Gastrocnemius medialis (tissue), 4 donors: ENCODE results near the gene NEMF. TPM values are rescaled to one million over a fixed set of nuclear protein-coding genes. Genes with fewer than 3 reads are reported as not detected.
"Not testable (repeated sequence)": the region's sequence is repeated elsewhere in the genome, so short reads cannot be mapped to it uniquely, and the experiment has no call there.

ENCODE experiments used
- ATAC-seq, 2 donors: fragments of 150-250 bp; one replicate each; pipeline ENCODE4 v1.9.1; 2016
- DNase-seq, 2 donors: peaks; one replicate each; pipeline ENCODE4 v3.0.0-alpha.2; 2019
- H3K27ac ChIP-seq, 4 donors: fragments of 200-600 bp; sonication (generic); 1 replicate in 1 of 4; 2 replicates in 3 of 4; pipeline ENCODE4 v1.5.1; 2016 to 2018; ENCODE audit warnings: mild to moderate bottlenecking in 2 of 4, moderate library complexity in 1 of 4
- H3K27me3 ChIP-seq, 3 donors: fragments of 200-600 bp; sonication (generic) in 2 of 3; 1 replicate in 1 of 3; 2 replicates in 2 of 3; pipeline versions ENCODE4 v1.5.1 to v1.6.0; 2016 to 2019; ENCODE audit warnings: mild to moderate bottlenecking in 1 of 3, moderate library complexity in 1 of 3
- H3K36me3 ChIP-seq, 2 donors: fragments of 200-600 bp; sonication (generic) in 1 of 2; one replicate each; pipeline ENCODE4 v1.5.1; 2017 to 2018
- H3K4me1 ChIP-seq, 2 donors: fragments of 200-600 bp; sonication (generic) in 1 of 2; one replicate each; pipeline ENCODE4 v1.5.1; 2016 to 2017; ENCODE audit warnings: mild to moderate bottlenecking in 2 of 2
- H3K4me3 ChIP-seq, 4 donors: fragments of 200-600 bp; sonication (generic) in 3 of 4; 1 replicate in 1 of 4; 2 replicates in 3 of 4; pipeline ENCODE4 v1.5.1; 2016 to 2019; ENCODE audit warnings: mild to moderate bottlenecking in 2 of 4
- H3K9me3 ChIP-seq, 3 donors: fragments of 200-600 bp; sonication (generic) in 2 of 3; 1 replicate in 1 of 3; 2 replicates in 2 of 3; pipeline ENCODE4 v1.5.1; 2016 to 2019
- CTCF ChIP-seq, 5 experiments: fragments of 450-650 bp in 3 of 5; fragments of 200-600 bp in 2 of 5; sonication (generic) in 2 of 5; IDR thresholded peaks in 4 of 5; conservative IDR thresholded peaks in 1 of 5; 1 replicate in 4 of 5; 2 replicates in 1 of 5; pipeline ENCODE4 v1.5.1; 2016 to 2019; ENCODE audit warnings: antibody characterized with exemption in 5 of 5, mild to moderate bottlenecking in 3 of 5, moderate library complexity in 3 of 5
- POLR2A ChIP-seq, 2 donors: fragments of 450-650 bp; IDR thresholded peaks; one replicate each; pipeline ENCODE4 v1.6.1; 2017; ENCODE audit warnings: antibody characterized with exemption in 2 of 2, mild to moderate bottlenecking in 2 of 2, moderate library complexity in 2 of 2
- in situ Hi-C, 4 donors: fragments of 200-750 bp; cut with MboI; loops; one replicate each; pipeline versions ENCODE4 v1.15.0 to v1.8.0; 2017; ENCODE audit warnings: low sequenced_read_pairs in 4 of 4
- intact Hi-C: fragments of 100-400 bp; cut with DNase I; formaldehyde crosslinking; loops from one replicate; pipeline ENCODE4 v1.15.1; 2023; ENCODE audit warnings: low total_unique reads
- total RNA-seq, 4 donors: library from RNA; depleted of rRNA; stranded (reverse); fragments of >200 nt; gene quantifications; one replicate each; pipeline versions ENCODE4 v1.1.0 to v1.2.3, GENCODE V29; 2016

NEMF gene
- total RNA-seq, 4 donors from 2014 or later = 56.5 to 71.1 (median 65.2) TPM

- no peaks in the 10 kb centered on the region for H3K9me3 ChIP-seq
- no peak overlapping the region for H3K27ac ChIP-seq
- intact Hi-C loops (no loop called here), in situ Hi-C loops (loop anchor here in 1 of 4 donors (10.0 kb wide), 1 partner anchor 215 kb away; no protein-coding TSS in a partner anchor)
- no peaks in the 10 kb centered on the region for H3K36me3 ChIP-seq
- ATAC-seq = peak; percentile 54 to 84
- no peak for TF ChIP-seq POLR2A (IDR thresholded peaks at IDR 0.05)
- TF ChIP-seq CTCF (IDR thresholded peaks at IDR 0.05 in 4 of 5, conservative IDR thresholded peaks at IDR 0.05 in 1 of 5) = peak; percentile 15 to 66 (median 49)
- no peaks in the 10 kb centered on the region for H3K4me1 ChIP-seq
- peak in 1 of 2 donors; percentile 45 for DNase-seq
- H3K4me3 ChIP-seq = no peak overlapping the region
- no peaks in the 10 kb centered on the region for H3K27me3 ChIP-seq
Measured at GRCh38 chr14:49879646-49880204, 27.1 kb upstream of the NEMF start.

GRCh38 chr14:49876563-49877127 is 24.1 kb upstream of the NEMF start:
- Histone ChIP-seq H3K9me3 (no peaks in the 10 kb centered on the region), H3K4me1 (no peaks in the 10 kb centered on the region), H3K36me3 (no peaks in the 10 kb centered on the region), H3K27me3 (no peaks in the 10 kb centered on the region), H3K4me3 (no peak overlapping the region), H3K27ac (no peak overlapping the region)
- TF ChIP-seq CTCF (IDR thresholded peaks at IDR 0.05 in 4 of 5, conservative IDR thresholded peaks at IDR 0.05 in 1 of 5) (no peak), POLR2A (IDR thresholded peaks at IDR 0.05) (no peak)
- in situ Hi-C loops = no loop called here
- ATAC-seq (no peak), DNase-seq (no peak)
- intact Hi-C loops = no loop called here

- no peaks in the 10 kb centered on the region for H3K36me3 ChIP-seq
- H3K27ac ChIP-seq = no peak overlapping the region
- no peak overlapping the region for H3K4me3 ChIP-seq
- TF ChIP-seq POLR2A (IDR thresholded peaks at IDR 0.05) (no peak), CTCF (IDR thresholded peaks at IDR 0.05 in 4 of 5, conservative IDR thresholded peaks at IDR 0.05 in 1 of 5) (no peak)
- no peak for DNase-seq
- no peaks in the 10 kb centered on the region for H3K27me3 ChIP-seq
- intact Hi-C loops (no loop called here), in situ Hi-C loops (no loop called here)
- no peak for ATAC-seq
- H3K9me3 ChIP-seq = no peaks in the 10 kb centered on the region
- no peaks in the 10 kb centered on the region for H3K4me1 ChIP-seq
Measured at GRCh38 chr14:49875640-49876198, 23.1 kb upstream of the NEMF start.

- H3K27me3 ChIP-seq, DNase-seq, H3K36me3 ChIP-seq, H3K4me1 ChIP-seq, H3K4me3 ChIP-seq, H3K27ac ChIP-seq, H3K9me3 ChIP-seq, intact Hi-C loops, ATAC-seq: not testable (repeated sequence)
- in situ Hi-C loops = loop anchor here in 2 of 4 donors (25.0 kb wide), 1 partner anchor 664 kb away; the partner anchor contains the start of gene MAP4K5 (in 2 of the 2)
Measured at GRCh38 chr14:49873548-49873947, 21.0 kb upstream of the NEMF start.

GRCh38 chr14:49870908-49871307 is 18.3 kb upstream of the NEMF start:
- H3K9me3 ChIP-seq = no peaks in the 10 kb centered on the region
- H3K27me3 ChIP-seq = no peaks in the 10 kb centered on the region
- TF ChIP-seq POLR2A (IDR thresholded peaks at IDR 0.05) = no peak
- no peak for TF ChIP-seq CTCF (IDR thresholded peaks at IDR 0.05 in 4 of 5, conservative IDR thresholded peaks at IDR 0.05 in 1 of 5)
- H3K36me3 ChIP-seq = no peaks in the 10 kb centered on the region
- H3K4me1 ChIP-seq = no peaks in the 10 kb centered on the region
- no peak for ATAC-seq
- no peak overlapping the region for H3K4me3 ChIP-seq
- intact Hi-C loops = no loop called here
- DNase-seq = no peak
- H3K27ac ChIP-seq = no peak overlapping the region
- in situ Hi-C loops = loop anchor here in 2 of 4 donors (25.0 kb wide), 1 partner anchor 666 kb away; the partner anchor contains the start of gene MAP4K5 (in 2 of the 2)
